Activated T-helper 1 cell treated with anti-CD3 and anti-CD28 coated beads, Interleukin-12 subunit alpha, Interleukin-12 subunit beta, Interleukin-2, Interleukin-4 antibody, amounts not matched to agents 30 ng/mL and 10 ng/mL and 1 ng/mL, durations not matched to agents 14 hours and 24 hours and 36 hours (primary cell): ENCODE results near the gene DNAH9. TPM values are rescaled to one million over a fixed set of nuclear protein-coding genes. Genes with fewer than 3 reads are reported as not detected.

Source experiments
- DNase-seq: peaks from one replicate; pipeline ENCODE4 v3.0.0; 2021; ENCODE audit warnings: low spot score
- H3K27ac Mint-ChIP-seq: one replicate; pipeline ENCODE4 v1.8.0; 2021; ENCODE audit warnings: mild to moderate bottlenecking, mixed read lengths
- H3K27me3 Mint-ChIP-seq: one replicate; pipeline ENCODE4 v1.8.0; 2022; ENCODE audit warnings: mild to moderate bottlenecking, moderate library complexity, mixed read lengths; ENCODE audit not compliant: insufficient read depth
- H3K36me3 Mint-ChIP-seq: one replicate; pipeline ENCODE4 v1.8.0; 2021; ENCODE audit warnings: low read depth, mixed read lengths
- H3K4me1 Mint-ChIP-seq: one replicate; pipeline ENCODE4 v1.8.0; 2021; ENCODE audit warnings: low read depth, mixed read lengths
- H3K4me3 Mint-ChIP-seq: one replicate; pipeline ENCODE4 v1.8.0; 2021; ENCODE audit warnings: mild to moderate bottlenecking, moderate library complexity, mixed read lengths
- H3K9me3 Mint-ChIP-seq: one replicate; pipeline ENCODE4 v1.8.0; 2021; ENCODE audit warnings: mixed read lengths
- intact Hi-C: fragments of 100-400 bp; cut with micrococcal nuclease; formaldehyde crosslinking; loops from one replicate; pipeline ENCODE4 v1.15.1; 2024
- total RNA-seq: library from RNA; stranded (reverse); gene quantifications from 2 replicates; pipeline ENCODE4 v1.2.3, GENCODE V29; 2022

Gene DNAH9
- total RNA-seq, 1 donor from 2014 or later, result not detected

DNA sequence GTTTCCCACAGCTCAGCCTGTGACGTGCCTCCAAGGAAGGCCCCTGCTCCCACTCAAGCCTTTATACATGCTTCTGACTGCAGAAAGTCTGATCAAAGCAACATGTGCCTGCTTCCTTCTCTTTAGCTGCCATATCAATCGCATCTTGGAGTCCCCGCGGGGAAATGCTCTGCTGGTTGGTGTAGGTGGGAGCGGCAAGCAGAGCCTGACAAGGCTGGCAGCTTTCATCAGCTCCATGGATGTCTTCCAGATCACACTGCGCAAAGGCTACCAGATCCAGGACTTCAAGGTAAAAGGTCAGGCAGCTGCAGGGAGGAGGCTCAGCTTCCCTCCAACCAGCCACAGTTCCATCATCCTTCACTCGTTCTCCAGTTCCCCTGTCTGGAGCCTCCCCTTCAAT lies 209.3 kb downstream of the DNAH9 start:
- H3K27me3 Mint-ChIP-seq, result no peaks in the 10 kb centered on the region
- intact Hi-C loops, result no loop called here
- H3K9me3 Mint-ChIP-seq, result peaks cover 21% of the 10 kb centered on the region
- no peaks in the 10 kb centered on the region for H3K36me3 Mint-ChIP-seq
- no peak overlapping the region for H3K4me3 Mint-ChIP-seq
- DNase-seq, result no peak
- no peaks in the 10 kb centered on the region for H3K4me1 Mint-ChIP-seq
- no peak overlapping the region for H3K27ac Mint-ChIP-seq

DNA sequence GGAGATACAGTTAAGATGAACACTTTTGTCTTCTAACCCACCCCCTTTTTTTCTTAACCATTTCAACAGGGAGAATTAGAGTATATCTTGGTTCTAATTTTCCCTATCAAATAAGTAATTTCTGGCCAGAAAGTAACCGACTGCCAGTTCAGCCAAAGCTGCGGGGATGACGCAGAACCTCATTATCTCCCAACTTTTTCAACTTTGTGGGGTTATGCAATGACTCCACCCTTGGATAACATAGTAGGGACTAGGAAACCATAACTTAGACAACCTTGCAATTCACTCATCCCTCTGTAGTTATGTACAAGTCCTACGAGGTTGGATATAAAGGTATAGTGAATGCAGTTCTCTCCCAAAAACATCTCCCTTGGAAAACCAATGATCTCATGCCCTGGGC lies 215.0 kb downstream of the DNAH9 start:
- H3K27me3 Mint-ChIP-seq, result no peaks in the 10 kb centered on the region
- DNase-seq, result no peak
- no peaks in the 10 kb centered on the region for H3K4me1 Mint-ChIP-seq
- H3K36me3 Mint-ChIP-seq, result no peaks in the 10 kb centered on the region
- H3K9me3 Mint-ChIP-seq, result peaks cover 14% of the 10 kb centered on the region
- H3K27ac Mint-ChIP-seq, result no peak overlapping the region
- intact Hi-C loops, result no loop called here
- H3K4me3 Mint-ChIP-seq, result no peak overlapping the region

DNA sequence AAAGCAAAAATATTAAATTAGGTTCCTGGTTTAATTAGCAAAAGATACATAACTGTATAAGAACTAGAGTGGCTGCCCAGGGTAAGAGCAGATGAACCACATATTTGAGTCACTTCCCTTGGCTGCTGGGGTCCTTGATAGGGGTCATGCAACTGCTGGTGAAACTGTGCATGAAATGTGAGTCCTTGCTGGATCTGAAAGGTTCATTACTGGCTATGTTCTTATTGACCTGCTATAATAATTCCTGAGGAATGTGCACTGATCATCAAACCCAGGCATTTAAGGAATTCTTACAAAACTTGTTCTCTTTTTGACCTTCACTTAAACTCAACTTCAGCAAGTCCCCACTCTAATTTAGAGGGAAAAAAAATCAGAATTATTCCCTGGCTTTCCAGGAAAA lies 215.6 kb downstream of the DNAH9 start:
- no peaks in the 10 kb centered on the region for H3K4me1 Mint-ChIP-seq
- no peak overlapping the region for H3K4me3 Mint-ChIP-seq
- no peak for DNase-seq
- H3K27me3 Mint-ChIP-seq, result no peaks in the 10 kb centered on the region
- peaks cover 8% of the 10 kb centered on the region for H3K9me3 Mint-ChIP-seq
- no peak overlapping the region for H3K27ac Mint-ChIP-seq
- no peaks in the 10 kb centered on the region for H3K36me3 Mint-ChIP-seq
- intact Hi-C loops, result no loop called here

DNA sequence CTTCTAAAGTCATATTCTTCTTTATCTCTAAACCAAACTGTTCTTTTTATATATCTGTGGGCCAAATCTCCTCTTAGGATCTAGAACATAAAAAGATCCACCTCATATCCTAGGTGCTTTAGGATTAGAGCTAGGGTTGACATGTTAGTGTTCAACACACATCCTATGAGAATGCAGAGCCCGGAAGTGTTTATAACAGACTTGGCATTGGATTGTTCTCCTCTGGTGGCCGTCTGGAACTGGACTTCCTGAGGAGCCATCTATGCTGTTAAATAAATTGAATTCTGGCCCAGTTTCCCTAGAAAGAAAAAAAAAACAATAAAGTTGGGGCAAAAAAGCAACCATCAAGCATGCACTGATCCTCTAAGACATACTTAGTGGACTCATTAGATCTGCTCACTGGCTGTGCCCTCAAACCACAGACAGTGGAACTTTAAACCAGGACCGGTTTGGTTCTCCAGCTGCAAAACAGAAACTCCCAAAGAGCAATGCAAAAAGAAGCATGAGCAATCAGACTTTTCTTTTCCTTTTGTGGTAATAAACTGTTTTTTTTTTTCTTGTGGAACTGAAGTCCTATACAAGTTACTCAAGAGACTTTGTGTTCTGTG lies 216.5 kb downstream of the DNAH9 start:
- H3K9me3 Mint-ChIP-seq, result peaks cover 7% of the 10 kb centered on the region
- H3K27me3 Mint-ChIP-seq, result no peaks in the 10 kb centered on the region
- H3K36me3 Mint-ChIP-seq, result no peaks in the 10 kb centered on the region
- no peak overlapping the region for H3K4me3 Mint-ChIP-seq
- no peaks in the 10 kb centered on the region for H3K4me1 Mint-ChIP-seq
- H3K27ac Mint-ChIP-seq, result no peak overlapping the region
- DNase-seq, result no peak
- intact Hi-C loops, result no loop called here

DNA sequence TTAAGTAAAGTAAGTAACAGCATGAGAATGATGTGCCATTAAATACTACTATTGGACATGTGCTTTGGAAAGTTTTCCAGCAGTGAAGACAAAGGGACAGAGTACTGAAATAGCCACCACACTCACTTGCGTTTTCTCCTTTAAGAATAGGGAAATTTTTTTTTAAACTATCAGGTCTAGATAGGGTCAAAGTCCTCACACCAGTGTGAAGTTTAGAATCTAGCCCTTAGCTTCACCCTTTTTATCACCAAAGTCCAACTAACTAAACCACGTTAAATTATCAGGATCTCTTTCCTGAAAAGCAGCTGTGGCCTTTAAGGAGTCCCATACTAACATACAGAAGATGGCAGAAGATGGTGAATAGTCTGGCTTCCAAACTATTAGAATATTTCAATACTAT lies 218.1 kb downstream of the DNAH9 start:
- no peaks in the 10 kb centered on the region for H3K9me3 Mint-ChIP-seq
- DNase-seq, result no peak
- no peaks in the 10 kb centered on the region for H3K27me3 Mint-ChIP-seq
- no peak overlapping the region for H3K4me3 Mint-ChIP-seq
- no peaks in the 10 kb centered on the region for H3K4me1 Mint-ChIP-seq
- intact Hi-C loops, result no loop called here
- H3K36me3 Mint-ChIP-seq, result no peaks in the 10 kb centered on the region
- no peak overlapping the region for H3K27ac Mint-ChIP-seq

DNA sequence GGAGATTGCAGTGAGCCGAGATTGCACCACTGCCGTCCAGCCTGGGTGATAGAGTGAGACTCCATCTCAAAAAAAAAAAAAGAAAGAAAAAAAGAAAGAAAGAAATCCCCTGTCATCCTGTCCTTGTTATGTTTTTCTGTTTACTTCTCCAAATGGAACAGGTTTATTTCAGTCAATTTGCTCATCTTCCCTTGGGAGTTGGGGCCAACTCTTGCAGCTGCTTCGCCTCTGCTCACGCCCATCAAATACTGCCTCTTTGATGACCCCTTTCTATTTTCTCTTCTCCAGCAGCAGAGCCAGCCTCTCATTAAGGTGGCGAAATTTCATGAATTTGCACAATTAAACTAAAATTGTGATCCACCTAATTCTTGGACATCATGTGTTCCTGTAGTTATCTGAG lies 225.6 kb downstream of the DNAH9 start:
- Mint-ChIP-seq H3K4me1 (no peaks in the 10 kb centered on the region), H3K9me3 (peaks cover 26% of the 10 kb centered on the region), H3K27me3 (peaks cover 2% of the 10 kb centered on the region), H3K36me3 (no peaks in the 10 kb centered on the region), H3K4me3 (no peak overlapping the region), H3K27ac (no peak overlapping the region)
- DNase-seq, result no peak
- intact Hi-C loops, result no loop called here

DNA sequence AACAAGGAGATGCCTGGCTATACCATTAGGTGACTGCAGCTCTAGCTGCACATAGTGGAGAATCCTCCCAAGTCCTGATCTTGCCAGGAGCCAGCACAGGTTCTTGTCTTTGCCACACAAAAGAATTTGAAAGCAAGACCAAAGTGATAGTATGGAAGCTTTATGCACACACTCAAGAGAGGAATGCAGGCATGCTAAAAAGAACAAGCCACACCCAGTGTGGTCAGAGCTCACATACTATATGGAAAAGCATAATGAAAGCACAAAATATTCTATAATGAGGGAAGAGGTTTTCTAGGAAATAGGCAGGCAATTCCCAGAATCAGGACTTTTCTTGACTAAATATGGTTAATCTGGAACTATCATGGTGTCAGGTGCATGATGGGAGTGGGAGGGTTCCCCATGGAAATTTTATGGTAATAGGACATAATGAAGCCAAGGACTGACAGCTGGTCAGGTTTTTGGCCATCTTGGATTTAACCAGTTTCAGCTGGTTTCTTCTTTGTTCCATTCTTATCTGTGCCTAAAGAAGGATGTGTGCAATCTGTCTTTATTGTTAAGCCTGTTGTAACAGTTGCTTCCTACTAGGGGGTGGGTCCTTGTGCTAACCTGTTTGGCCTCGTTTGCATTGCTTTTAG lies 227.4 kb downstream of the DNAH9 start:
- Mint-ChIP-seq H3K27me3 (peaks cover 2% of the 10 kb centered on the region), H3K4me3 (no peak overlapping the region), H3K36me3 (no peaks in the 10 kb centered on the region), H3K27ac (no peak overlapping the region), H3K4me1 (no peaks in the 10 kb centered on the region), H3K9me3 (peaks cover 34% of the 10 kb centered on the region)
- intact Hi-C loops, result no loop called here
- DNase-seq, result no peak

DNA sequence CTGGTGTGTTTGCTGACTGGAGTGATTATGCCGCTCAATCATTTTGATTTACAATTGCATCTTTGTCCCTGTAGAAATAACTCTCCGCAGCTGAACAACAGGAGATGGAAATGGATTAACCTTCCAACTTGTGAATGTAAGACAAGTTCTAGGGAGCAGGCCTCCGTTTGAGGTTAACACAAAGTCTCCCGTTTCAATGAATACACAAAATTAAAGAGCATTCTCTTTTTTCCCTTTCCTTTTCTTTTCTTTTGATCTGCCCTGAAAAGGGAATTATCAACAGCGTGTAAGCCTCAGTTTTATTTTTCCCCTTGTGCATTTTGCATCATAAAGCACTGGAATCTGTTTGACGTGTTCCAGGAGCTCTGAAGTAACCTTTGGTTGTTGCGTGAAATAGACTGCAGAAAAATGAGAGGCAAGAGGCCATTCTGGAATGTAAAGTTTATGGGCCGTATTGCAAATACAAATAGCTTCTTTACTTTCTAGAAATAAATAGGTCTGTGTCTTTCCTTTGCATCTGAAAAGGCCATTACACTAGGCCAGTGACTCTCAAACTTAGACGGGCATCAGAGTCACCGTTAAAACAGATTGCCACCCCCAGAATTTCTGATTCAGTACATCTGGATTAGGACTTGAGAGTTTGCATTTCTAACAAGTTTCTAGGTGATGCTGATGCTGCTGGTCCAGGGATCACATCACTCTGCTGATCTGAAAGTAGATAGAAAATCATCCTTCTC lies 234.3 kb downstream of the DNAH9 start:
- DNase-seq, result no peak
- no peak overlapping the region for H3K4me3 Mint-ChIP-seq
- H3K27ac Mint-ChIP-seq, result no peak overlapping the region
- H3K36me3 Mint-ChIP-seq, result no peaks in the 10 kb centered on the region
- no peaks in the 10 kb centered on the region for H3K4me1 Mint-ChIP-seq
- H3K9me3 Mint-ChIP-seq, result peaks cover 18% of the 10 kb centered on the region
- no peaks in the 10 kb centered on the region for H3K27me3 Mint-ChIP-seq
- intact Hi-C loops, result no loop called here

DNA sequence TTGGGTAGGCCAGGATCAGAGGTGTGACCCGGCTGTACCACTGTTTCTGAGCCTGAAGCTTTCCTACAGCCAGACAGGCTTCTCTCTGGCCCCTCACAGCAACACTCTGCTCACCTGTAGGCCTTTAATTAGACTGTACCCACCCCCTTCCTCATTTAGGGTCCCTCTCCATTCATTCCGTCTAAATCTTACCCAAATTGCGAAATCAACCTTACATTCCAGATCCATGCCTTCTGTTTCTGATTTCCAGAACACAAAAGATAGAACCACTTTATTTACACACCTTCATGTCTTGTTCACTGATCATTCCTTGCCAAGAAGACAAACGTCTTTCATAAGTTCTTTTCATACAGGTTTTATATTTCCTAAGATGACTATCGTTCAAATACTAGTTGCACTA lies 238.2 kb downstream of the DNAH9 start:
- H3K36me3 Mint-ChIP-seq, result no peaks in the 10 kb centered on the region
- intact Hi-C loops, result no loop called here
- H3K27ac Mint-ChIP-seq, result no peak overlapping the region

DNA sequence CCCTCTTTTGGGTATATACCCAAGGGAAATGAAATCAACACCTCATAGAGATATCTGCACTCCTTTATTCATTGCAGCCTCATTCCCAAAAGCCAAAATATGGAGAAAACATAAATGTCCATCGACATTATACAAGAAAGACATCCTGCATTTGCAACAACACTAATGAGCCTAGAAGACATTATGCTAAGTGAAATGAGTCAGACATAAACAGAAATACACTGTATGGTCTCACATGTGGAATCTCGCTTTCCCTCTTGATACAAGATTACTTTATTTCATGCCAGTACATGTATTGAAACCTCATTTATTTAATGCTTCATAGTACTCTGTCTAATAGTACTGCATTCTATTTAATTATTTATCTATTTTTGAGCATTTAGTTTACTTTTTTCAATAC lies 241.8 kb downstream of the DNAH9 start:
- intact Hi-C loops, result no loop called here
- Mint-ChIP-seq H3K27me3 (no peaks in the 10 kb centered on the region), H3K9me3 (no peaks in the 10 kb centered on the region), H3K4me3 (no peak overlapping the region), H3K27ac (no peak overlapping the region), H3K36me3 (no peaks in the 10 kb centered on the region), H3K4me1 (no peaks in the 10 kb centered on the region)
- DNase-seq, result no peak

More for the DNA sequence above, 238.2 kb downstream of the DNAH9 start:
- Mint-ChIP-seq H3K4me1 (no peaks in the 10 kb centered on the region), H3K9me3 (peaks cover 4% of the 10 kb centered on the region), H3K4me3 (no peak overlapping the region), H3K27me3 (no peaks in the 10 kb centered on the region)
- DNase-seq, result no peak

DNA sequence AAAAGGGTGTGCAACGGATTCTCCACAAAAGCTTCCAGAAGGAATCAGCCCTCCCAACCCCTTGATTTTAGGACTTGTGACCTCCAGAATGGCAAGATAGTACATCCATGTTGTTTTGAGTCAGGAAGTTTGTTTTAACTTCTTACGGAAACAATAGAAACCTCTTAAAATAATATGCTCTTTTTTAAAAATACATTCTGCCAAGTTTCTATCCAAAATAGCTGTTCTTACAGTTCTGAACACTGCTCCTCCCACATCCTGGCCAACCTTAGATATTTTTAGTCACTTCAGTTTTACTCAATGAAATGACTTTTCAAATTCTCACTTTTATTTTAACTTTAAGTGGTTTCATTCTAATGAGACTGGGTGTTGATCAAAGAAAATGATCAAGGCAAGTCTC lies 242.6 kb downstream of the DNAH9 start:
- no peak overlapping the region for H3K27ac Mint-ChIP-seq
- intact Hi-C loops, result no loop called here
- H3K36me3 Mint-ChIP-seq, result no peaks in the 10 kb centered on the region
- no peaks in the 10 kb centered on the region for H3K4me1 Mint-ChIP-seq
- no peaks in the 10 kb centered on the region for H3K9me3 Mint-ChIP-seq
- DNase-seq, result no peak
- no peaks in the 10 kb centered on the region for H3K27me3 Mint-ChIP-seq
- H3K4me3 Mint-ChIP-seq, result no peak overlapping the region

DNA sequence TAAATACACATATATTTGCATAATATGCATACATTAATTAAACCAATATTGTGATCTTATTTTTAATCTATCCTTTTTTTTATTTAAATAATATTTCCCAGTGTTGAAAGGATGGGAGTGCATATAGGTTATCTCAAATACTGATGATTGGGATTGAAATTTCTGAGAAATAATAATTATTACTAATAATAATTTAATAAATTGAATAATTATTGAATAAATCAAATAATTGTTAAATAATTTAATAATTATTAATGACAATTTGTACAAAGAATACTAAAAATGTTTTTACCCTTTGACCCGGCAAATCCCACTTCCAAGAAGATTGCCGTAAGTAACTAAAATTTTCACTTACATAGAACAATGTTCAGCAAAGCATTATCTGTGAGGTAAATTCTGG lies 250.1 kb downstream of the DNAH9 start:
- no peaks in the 10 kb centered on the region for H3K36me3 Mint-ChIP-seq
- H3K4me3 Mint-ChIP-seq, result no peak overlapping the region
- no peaks in the 10 kb centered on the region for H3K27me3 Mint-ChIP-seq
- H3K9me3 Mint-ChIP-seq, result peaks cover 13% of the 10 kb centered on the region
- DNase-seq, result no peak
- H3K4me1 Mint-ChIP-seq, result no peaks in the 10 kb centered on the region
- intact Hi-C loops, result no loop called here
- no peak overlapping the region for H3K27ac Mint-ChIP-seq

DNA sequence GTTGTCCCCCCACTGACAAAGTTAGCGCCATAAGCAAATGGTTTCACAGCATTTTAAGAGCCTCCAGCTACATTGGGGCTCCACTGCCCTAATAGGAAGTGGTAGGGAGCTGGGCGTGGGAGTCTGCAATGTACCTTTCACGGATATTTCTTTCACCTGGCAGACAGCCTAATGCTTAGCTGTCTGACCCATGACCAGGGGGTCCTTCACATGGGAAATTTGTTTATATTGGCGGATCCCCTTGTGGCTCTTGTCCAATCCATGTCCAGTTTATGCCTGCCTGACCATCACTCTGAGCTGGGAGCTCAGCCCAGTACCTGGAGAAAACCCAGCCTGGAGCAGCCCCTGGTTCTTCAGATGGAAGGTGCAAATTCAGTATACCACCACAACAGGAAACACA lies 254.0 kb downstream of the DNAH9 start:
- Mint-ChIP-seq H3K27ac (no peak overlapping the region), H3K4me1 (no peaks in the 10 kb centered on the region), H3K4me3 (no peak overlapping the region), H3K27me3 (no peaks in the 10 kb centered on the region), H3K36me3 (no peaks in the 10 kb centered on the region), H3K9me3 (peaks cover 17% of the 10 kb centered on the region)
- intact Hi-C loops, result no loop called here
- DNase-seq, result no peak
